ENCODE measurements around the gene IRGC.

- no peak for TF ChIP-seq CTCF (IDR thresholded peaks at IDR 0.05; ENCODE audit: low read length)
- TF ChIP-seq EZH2 (IDR thresholded peaks at IDR 0.05; ENCODE audit: borderline replicate concordance, low read length), result no peak
Observed at GRCh38 chr19:43720936-43721335, 5.1 kb downstream of the IRGC start.

All from OCI-LY1 (cell line).